NCI-H1105 (cell line): ENCODE measurements around the gene LYPD3.

Experiments used
- DNase-seq: peaks from one replicate; lab custom pipeline; 2025; lab: John Stamatoyannopoulos, UW

LYPD3 gene

DNA sequence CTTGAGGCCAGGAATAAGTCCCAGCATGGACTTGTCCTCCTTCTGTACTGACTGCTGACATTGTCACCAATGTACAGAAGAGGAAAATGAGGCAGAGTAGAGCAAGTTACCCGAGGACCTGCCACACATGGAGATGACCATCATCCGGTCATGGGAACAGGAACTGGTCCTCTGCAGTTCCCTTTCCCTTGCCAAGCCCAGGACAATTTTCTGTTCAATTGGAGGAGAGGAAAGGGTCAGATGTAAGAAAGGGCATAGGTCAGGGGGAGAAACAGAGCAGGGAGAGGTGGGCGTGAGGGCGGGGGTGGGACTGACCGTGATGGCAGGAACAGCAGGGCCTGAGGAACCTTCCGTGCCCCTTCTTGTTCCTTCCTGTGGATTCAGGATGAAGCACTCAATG, 20.5 kb upstream of the LYPD3 start:
- DNase-seq: no peak

DNA sequence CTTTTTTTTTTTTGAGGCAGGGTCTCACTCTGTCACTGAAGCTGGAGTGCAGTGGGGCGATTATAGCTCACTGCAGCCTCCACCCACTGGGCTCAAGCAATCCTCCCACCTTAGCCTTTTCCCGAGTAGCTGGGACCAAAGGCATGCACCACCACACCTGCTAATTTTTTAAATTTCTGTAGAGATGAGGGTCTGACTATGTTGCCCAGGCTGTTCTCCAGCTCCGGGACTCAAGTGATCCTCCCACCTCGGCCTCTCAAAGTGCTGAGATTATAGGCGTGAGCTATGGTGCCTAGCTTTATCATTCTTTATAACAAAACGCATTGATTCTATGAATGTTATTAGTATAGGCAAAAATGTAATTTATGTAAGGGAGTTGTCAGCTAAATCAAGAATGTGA, 17.9 kb upstream of the LYPD3 start:
- no peak for DNase-seq

DNA sequence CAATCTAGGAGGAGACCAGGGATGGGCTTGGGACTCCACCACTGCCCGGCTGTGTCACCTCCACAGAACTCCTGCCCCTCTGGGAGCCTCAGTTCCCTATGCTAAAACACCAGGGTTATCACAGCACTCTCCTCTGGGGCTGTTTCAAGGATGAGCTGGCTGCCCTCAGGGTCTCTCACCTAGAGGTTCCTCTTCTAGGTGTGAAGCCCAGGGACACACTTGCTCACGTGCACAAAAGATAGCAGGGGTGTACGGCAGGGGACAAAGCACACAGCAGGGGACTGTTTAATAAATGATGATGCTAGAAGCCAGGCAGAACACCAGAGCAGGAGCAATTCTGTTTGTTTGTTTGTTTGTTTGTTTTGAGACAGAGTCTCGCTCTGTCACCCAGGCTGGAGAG, 16.8 kb upstream of the LYPD3 start:
- no peak for DNase-seq

- no peak for DNase-seq
Observed at GRCh38 chr19:43481701-43482100, 16.3 kb upstream of the LYPD3 start.

DNA sequence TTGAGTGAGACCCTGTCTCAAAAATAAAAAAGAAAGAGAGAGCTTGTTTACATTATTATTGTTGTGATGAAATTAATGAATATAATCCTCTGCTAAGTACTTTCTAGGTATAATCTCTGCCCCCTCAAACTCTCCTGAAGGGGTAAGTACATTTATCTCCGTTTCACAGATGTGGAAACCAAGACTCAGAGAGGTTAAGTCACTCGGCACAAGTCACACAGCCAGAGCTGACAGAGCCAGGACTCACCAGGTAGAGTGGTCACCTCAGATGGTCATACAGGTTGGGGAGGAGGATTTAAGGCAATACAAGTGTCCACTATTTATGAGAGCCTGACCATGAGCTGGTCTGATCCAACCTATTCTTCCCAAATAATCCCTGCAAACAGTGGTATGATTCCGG, 15.2 kb upstream of the LYPD3 start:
- DNase-seq: no peak

DNA sequence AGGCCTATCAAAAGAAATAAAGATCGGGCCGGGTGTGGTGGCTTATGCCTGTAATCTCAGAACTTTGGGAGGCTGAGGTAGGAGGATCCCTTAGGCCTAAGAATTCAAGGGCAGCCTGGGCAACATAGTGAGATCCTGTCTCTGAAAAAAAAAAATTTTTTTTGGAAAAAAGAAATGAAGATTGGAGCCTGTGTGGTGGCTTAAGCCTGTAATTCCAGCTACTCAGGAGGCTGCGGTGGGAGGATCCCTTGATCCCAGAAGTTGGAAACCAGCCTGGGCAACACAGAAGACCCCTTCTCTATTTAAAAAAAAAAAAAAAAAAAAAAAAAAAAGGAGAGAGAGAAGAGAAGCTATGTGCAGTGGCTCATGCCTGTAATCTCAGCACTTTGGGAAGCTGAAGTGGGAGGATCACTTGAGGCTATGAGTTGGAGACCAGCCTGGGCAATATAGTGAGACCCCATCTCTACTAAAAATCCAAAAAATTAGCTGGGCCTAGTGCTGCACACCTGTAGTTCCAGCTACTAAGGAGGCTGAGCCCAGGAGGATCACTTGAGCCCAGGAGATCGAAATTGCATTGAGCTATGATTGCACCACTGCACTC, 14.7 kb upstream of the LYPD3 start:
- no peak for DNase-seq

- DNase-seq: no peak
Observed at GRCh38 chr19:43479226-43479625, 13.8 kb upstream of the LYPD3 start.

DNA sequence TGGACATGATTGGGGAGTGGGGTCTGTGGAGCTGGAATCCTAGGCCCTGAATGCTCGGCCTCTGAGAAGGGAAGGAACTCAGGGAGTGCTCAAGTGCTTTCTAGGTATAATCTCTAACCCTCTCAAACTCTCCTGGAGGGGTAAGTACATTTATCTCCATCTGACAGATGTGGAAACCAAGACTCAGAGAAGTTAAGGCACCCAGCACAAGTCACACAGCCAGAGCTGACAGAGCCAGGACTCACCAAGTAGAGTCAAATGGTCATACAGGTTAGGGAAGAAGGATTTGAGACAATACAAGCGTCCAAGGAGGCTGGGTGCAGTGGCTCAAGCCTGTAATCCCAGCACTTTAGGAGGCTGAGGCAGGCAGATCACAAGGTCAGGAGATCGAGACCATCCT, 12.9 kb upstream of the LYPD3 start:
- DNase-seq: no peak

- no peak for DNase-seq
Observed at GRCh38 chr19:43476606-43477005, 11.2 kb upstream of the LYPD3 start.

DNA sequence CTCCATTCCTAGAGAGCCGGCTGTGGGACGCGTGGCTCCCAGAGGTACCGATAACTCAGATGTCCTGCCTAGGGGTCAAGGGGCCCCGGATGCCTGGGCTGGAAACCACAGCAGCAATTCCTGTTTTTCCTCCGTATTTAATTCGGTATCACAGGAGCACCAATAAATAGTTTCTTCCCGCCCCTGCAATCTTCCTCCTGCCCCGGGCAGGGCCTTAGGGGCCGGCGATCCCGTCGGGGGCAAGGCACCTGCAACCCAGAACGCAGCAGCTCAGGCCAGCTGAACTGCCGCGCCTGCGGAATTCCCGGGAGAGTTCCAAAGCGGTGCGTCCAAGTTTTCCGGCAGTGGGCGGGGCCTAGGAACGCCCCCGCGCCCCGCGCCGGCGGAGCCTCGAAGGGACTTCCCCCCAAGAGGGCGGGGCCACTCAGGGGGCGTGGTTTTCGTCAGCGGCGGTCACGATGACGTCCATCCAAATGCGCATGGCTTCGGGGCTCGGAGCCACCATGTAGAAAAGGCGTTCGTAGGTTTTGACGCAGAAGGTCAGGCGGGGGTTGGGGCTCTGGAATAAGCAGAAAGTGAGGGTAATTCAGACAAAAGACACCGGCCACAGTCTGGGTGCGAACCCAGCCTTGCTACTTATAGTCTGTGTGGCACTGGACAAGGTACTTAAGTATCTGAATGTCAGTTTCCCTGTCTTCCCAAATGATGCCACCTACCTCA, 9.7 kb upstream of the LYPD3 start:
- DNase-seq: peak; percentile 93

- DNase-seq: no peak
Observed at GRCh38 chr19:43474487-43474886, 9.1 kb upstream of the LYPD3 start.

DNA sequence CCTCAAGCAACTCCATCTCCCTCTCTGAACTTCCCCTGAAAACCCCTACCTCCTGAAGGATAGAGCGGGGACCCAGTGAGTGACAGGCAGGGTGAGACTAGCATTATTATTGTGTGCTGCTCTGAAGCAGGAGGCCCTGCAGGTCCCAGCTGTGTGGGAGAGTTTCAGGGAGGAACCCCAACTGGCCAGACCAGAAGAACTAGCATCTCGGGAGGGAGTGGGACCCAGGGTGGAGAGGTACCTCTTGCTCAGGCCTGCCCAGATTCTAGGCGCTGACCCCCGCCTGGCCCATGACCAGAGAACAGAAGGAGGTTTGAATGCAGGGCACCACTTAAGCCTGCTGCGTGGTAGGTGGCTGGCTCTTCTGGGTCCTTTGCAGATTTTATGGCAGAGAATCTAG, 5.7 kb upstream of the LYPD3 start:
- DNase-seq: no peak

DNA sequence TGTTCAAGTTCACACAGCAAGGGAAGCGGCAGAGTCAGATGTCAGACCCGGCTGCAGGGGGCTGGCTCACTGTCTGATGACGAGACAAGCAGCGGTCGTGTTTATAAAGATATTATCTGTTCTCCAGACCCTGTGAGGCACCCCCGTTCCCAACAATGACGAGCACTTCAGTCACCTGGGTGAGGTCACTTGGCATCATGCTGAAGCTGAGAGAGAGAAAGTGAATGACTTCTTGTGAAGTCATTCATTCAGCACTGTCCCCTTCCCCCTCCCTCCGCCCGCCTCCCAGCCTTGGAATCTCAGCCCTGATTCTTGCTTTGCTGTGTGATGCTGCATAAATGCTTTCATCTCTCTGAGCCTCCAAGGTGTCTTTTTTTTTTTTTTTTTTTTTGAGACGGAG, 4.9 kb upstream of the LYPD3 start:
- no peak for DNase-seq

DNA sequence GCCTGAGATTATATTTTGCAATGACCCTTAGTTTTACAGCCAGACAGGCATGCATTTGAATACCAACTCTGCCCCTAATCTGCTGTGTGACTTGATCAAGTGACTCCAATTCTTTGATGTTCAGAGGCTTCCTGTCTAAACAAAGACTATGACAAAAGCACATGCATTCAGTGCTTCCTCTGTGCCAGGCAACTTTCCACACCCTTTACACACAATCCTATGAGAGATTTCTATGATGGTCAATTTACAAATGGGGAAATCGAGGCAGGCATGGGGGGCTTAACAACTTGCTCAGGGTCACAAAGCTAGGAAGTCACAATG, 3.7 kb upstream of the LYPD3 start:
- no peak for DNase-seq

GRCh38 chr19:43468354-43469159, 3.1 kb upstream of the LYPD3 start:
- no peak for DNase-seq

- DNase-seq: no peak
Observed at GRCh38 chr19:43467730-43468129, 2.3 kb upstream of the LYPD3 start.

DNA sequence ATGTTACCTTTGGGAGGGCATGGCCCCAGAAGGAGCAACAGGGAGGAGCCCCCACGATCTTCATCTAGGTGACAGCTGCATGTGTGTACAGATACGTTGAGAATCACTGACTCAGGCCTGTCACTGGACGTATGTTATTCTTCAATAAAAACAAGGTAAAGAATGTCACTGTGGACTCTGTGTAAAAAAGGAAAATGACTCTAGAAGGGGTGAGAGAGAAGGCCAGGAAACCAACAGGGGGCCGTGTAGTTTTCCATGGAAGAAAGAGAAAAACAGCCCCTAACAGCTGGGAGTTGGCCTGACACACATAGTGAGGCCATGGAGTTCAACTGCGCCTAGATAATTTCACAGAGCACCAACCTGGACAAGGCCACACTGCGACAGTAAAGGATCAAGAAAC, 1.9 kb upstream of the LYPD3 start:
- no peak for DNase-seq

DNA sequence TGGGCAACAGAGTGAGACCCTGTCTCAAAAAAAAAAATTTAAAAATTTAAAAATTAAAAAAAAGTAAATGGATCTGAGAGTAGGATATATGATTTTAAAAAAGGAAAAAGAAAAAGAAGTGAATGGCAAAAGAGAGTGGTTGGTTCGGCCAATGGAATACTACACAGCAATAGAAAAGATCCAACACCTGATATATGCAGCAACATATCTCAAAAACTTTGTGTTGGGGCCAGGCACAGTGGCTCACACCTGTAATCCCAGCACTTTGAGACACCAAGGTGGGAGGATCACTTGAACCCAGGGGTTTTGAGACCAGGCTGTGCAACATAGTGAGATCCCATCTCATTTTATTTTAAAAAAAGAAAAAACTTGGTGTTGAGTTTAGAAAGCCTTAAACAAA, 1.4 kb upstream of the LYPD3 start:
- no peak for DNase-seq

- DNase-seq: peak; percentile 72
Observed at GRCh38 chr19:43464134-43464775, 1.2 kb downstream of the LYPD3 start.

GRCh38 chr19:43463381-43464133, 1.9 kb downstream of the LYPD3 start:
- peak; percentile 96 for DNase-seq

DNA sequence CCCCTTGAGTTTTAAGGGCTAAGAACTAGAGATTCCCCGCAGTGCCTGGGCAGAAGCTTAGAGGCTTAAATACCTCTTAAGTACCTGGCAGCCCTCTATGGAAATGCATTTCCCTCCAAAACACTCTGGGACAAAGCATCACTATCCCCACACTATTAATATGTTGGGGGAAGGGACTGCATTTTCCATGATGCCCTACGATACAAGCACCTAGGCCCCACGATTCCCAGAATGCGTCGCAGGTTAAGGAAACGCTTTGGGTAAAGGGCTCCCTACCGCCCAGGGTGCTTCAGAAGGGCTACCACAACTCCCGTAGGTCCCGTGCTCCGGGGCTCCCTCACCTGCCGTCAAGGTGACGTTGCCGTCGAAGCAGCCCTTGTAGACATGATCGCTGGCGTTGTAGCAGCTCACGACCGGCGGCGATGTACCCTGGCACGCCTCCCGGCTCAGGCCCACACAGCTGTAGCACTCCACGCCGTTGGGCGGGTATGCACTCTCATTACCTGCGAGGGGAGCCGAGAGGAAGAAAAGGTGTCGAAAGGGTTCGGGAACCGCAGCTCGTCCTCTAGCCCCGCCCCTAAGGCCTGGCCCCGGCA, 2.5 kb downstream of the LYPD3 start:
- DNase-seq: no peak

DNA sequence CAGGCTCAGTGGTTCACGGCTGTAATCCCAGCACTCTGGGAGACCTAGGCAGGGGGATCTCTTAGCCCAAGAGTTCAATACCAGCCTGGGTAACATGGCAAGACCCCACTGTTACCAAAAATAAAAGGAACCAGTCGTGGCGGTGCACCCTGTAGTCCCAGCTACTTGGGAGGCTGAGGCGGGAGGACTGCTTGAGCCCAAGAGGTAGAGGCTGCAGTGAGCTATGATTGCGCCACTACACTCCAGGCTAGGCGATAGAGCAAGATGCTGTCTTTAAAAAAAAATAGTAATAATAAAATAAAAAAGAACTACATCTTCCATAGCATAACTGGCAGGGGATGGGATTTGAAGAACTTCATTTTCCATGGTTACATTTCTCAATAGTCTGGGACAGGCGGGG, 3.0 kb downstream of the LYPD3 start:
- no peak for DNase-seq
